Endothelial cell of umbilical vein (primary cell): ENCODE data around the gene PIEZO2. TPM values are rescaled to one million over a fixed set of nuclear protein-coding genes. Genes with fewer than 3 reads are reported as not detected.

Experiments used
- BruUV-seq: library from RNA; stranded (reverse); fragments of 400-500 nt; replicated peaks from 2 replicates; lab custom pipeline; 2021; lab: Mats Ljungman, UMichigan
- CTCF ChIA-PET: fragments of 300-600, 350-600 bp; sonication (Branson Sonifier 250); formaldehyde crosslinking; loops from one replicate; lab custom pipeline; 2021; ENCODE audit warnings: antibody characterized with exemption, inconsistent platforms; lab: Charles Lee
- POLR2A ChIA-PET: fragments of 300-600, 350-600 bp; sonication (Branson Sonifier 250); formaldehyde crosslinking; loops from one replicate; lab custom pipeline; 2021; ENCODE audit warnings: antibody characterized with exemption, inconsistent platforms; lab: Charles Lee
- DNase-seq: peaks from one replicate; pipeline ENCODE4 v3.0.0-alpha.2; 2011; ENCODE audit warnings: low read depth, low spot score
- FAIRE-seq: peaks from 2 replicates; lab custom pipeline; 2011; peaks lifted over from hg19 to GRCh38; lab: Jason Lieb, UNC
- H2AFZ ChIP-seq: 2 replicates; pipeline ENCODE4 v1.6.0; 2012; ENCODE audit warnings: low read depth, low read length, control low read depth, inconsistent platforms
- H3K27ac ChIP-seq: 2 replicates; pipeline ENCODE4 v1.5.1; 2011; ENCODE audit warnings: low read depth, mild to moderate bottlenecking, control low read depth, low read length, moderate library complexity; ENCODE audit not compliant: insufficient read depth
- H3K27me3 ChIP-seq, 2 experiments: 2 replicates each; pipeline versions ENCODE4 v1.6.0 to v1.6.1; 2011; ENCODE audit warnings: low read length in 2 of 2, mixed read lengths in 1 of 2; ENCODE audit not compliant: control insufficient read depth in 2 of 2, insufficient read depth in 2 of 2
- H3K36me3 ChIP-seq, 2 experiments: 2 replicates in 1 of 2; 3 replicates in 1 of 2; pipeline ENCODE4 v1.5.1; 2011; ENCODE audit warnings: low read length in 2 of 2, mild to moderate bottlenecking in 1 of 2, moderate library complexity in 1 of 2; ENCODE audit not compliant: control insufficient read depth in 2 of 2, insufficient read depth in 2 of 2; ENCODE audit errors: extremely low read depth in 1 of 2
- H3K4me1 ChIP-seq: 3 replicates; pipeline ENCODE4 v1.5.1; 2011; ENCODE audit warnings: mild to moderate bottlenecking, low read length; ENCODE audit not compliant: control insufficient read depth, insufficient read depth; ENCODE audit errors: extremely low read depth
- H3K4me2 ChIP-seq: 2 replicates; pipeline ENCODE4 v1.6.1; 2011; ENCODE audit warnings: low read length, control low read depth, mixed read lengths; ENCODE audit not compliant: insufficient read depth
- H3K4me3 ChIP-seq, 3 experiments: fragments of 200-600 bp in 1 of 3; sonication (generic), shearing (Covaris generic) in 1 of 3; replicated peaks in 1 of 3; 2 replicates each; pipeline ENCODE4 v1.5.1; 2011 to 2016; ENCODE audit warnings: control low read depth in 3 of 3, low read length in 3 of 3, mild to moderate bottlenecking in 2 of 3, inconsistent platforms in 1 of 3, low read depth in 1 of 3, moderate library complexity in 1 of 3; ENCODE audit not compliant: insufficient read depth in 1 of 3
- H3K79me2 ChIP-seq: 2 replicates; pipeline ENCODE4 v1.6.0; 2012; ENCODE audit warnings: low read length, inconsistent platforms; ENCODE audit not compliant: control insufficient read depth, insufficient read depth
- H3K9ac ChIP-seq: replicated peaks from 2 replicates; pipeline ENCODE3; 2011; ENCODE audit warnings: low read length, control low read depth; ENCODE audit not compliant: insufficient read depth; ENCODE audit errors: extremely low read depth
- H3K9me1 ChIP-seq: replicated peaks from 3 replicates; pipeline ENCODE4 v1.6.0; 2011; ENCODE audit warnings: mild to moderate bottlenecking, low read length; ENCODE audit not compliant: control insufficient read depth, insufficient read depth; ENCODE audit errors: extremely low read depth
- H3K9me3 ChIP-seq: replicated peaks from 2 replicates; pipeline ENCODE4 v1.5.1; 2012; ENCODE audit warnings: low read length, inconsistent platforms; ENCODE audit not compliant: control insufficient read depth, insufficient read depth
- H4K20me1 ChIP-seq: replicated peaks from 2 replicates; pipeline ENCODE3; 2011; ENCODE audit warnings: mild to moderate bottlenecking, low read length; ENCODE audit not compliant: control insufficient read depth, insufficient read depth; ENCODE audit errors: extremely low read depth
- CTCF ChIP-seq, 2 donors: IDR thresholded peaks; 1 replicate in 1 of 2; 2 replicates in 1 of 2; pipeline ENCODE4 v1.5.1; 2011; ENCODE audit warnings: low read length in 2 of 2, mild to moderate bottlenecking in 2 of 2, moderate library complexity in 2 of 2, control low read depth in 1 of 2, inconsistent platforms in 1 of 2, low read depth in 1 of 2; ENCODE audit not compliant: insufficient read depth in 1 of 2; ENCODE audit errors: extremely low read depth in 1 of 2
- EZH2 ChIP-seq: IDR thresholded peaks from 2 replicates; pipeline ENCODE4 v1.6.1; 2012; ENCODE audit warnings: borderline replicate concordance, low read depth, mild to moderate bottlenecking, moderate library complexity, low read length, inconsistent platforms; ENCODE audit not compliant: severe bottlenecking
- FOS ChIP-seq: IDR thresholded peaks from 2 replicates; pipeline ENCODE4 v1.6.1; 2011; ENCODE audit warnings: mild to moderate bottlenecking, low read length, moderate library complexity, borderline replicate concordance; ENCODE audit not compliant: insufficient read depth
- GATA2 ChIP-seq: IDR thresholded peaks from 2 replicates; pipeline ENCODE4 v1.7.0; 2011; ENCODE audit warnings: low read depth, mild to moderate bottlenecking, moderate library complexity, mixed read lengths, low read length; ENCODE audit not compliant: insufficient read length, insufficient read depth
- JUN ChIP-seq: IDR thresholded peaks from 2 replicates; pipeline ENCODE4 v1.6.1; 2011; ENCODE audit warnings: borderline replicate concordance, low read depth; ENCODE audit not compliant: insufficient read length, insufficient read depth
- MAX ChIP-seq: IDR thresholded peaks from 2 replicates; pipeline ENCODE4 v1.6.1; 2011; ENCODE audit not compliant: insufficient read depth, insufficient read length
- MYC ChIP-seq: IDR thresholded peaks from one replicate; pipeline ENCODE4 v1.6.1; 2011; ENCODE audit warnings: mild to moderate bottlenecking, low read depth, low read length
- POLR2A ChIP-seq: IDR thresholded peaks from 2 replicates; pipeline ENCODE4 v1.6.1; 2012; ENCODE audit warnings: low read depth, mild to moderate bottlenecking, control low read depth, low read length
- POLR2AphosphoS5 ChIP-seq: IDR thresholded peaks from 2 replicates; pipeline ENCODE4 v1.6.1; 2012; ENCODE audit warnings: low read depth, mild to moderate bottlenecking, control low read depth, low read length, moderate library complexity; ENCODE audit not compliant: insufficient read depth
- dilution Hi-C: fragments of 300-500 bp; cut with MboI; formaldehyde crosslinking; loops from one replicate; pipeline ENCODE4 v1.15.0; 2019; ENCODE audit warnings: low sequenced_read_pairs; ENCODE audit not compliant: extremely low pct_ligation_motif_present
- intact Hi-C: fragments of 100-400 bp; cut with micrococcal nuclease; formaldehyde crosslinking; loops from one replicate; pipeline ENCODE4 v1.10.0; 2022
- polyA plus RNA-seq, 4 experiments: library from polyadenylated mRNA; depleted of rRNA in 3 of 4; stranded (reverse) in 3 of 4; unstranded in 1 of 4; fragments of >200 nt; gene quantifications; 2 replicates each; pipeline versions ENCODE4 v1.2.1 to v1.2.3, GENCODE V29; 2011 to 2012; ENCODE audit warnings: missing spikeins in 1 of 4
- total RNA-seq: library from RNA; stranded (reverse); gene quantifications from 2 replicates; pipeline ENCODE4 v1.2.3, GENCODE V29; 2021

Gene PIEZO2
- total and polyA plus RNA-seq, 2 donors (not counting 3 experiments of a cell fraction or from before 2014, with no cell fraction given), result 1.7 to 11.2 TPM

- CTCF ChIA-PET, result no interaction called here
- intact Hi-C loops (no loop called here), dilution Hi-C loops (no loop called here)
- DNase-seq, result no peak
- Histone ChIP-seq H3K36me3 (no peaks in the 10 kb centered on the region), H3K4me2 (no peak overlapping the region), H3K27me3 (no peaks in the 10 kb centered on the region), H3K9me3 (no peaks in the 10 kb centered on the region), H4K20me1 (no peaks in the 10 kb centered on the region), H3K9ac (no peak overlapping the region), H3K79me2 (no peaks in the 10 kb centered on the region), H3K27ac (no peak overlapping the region), H3K4me3 (no peak overlapping the region), H3K9me1 (no peaks in the 10 kb centered on the region), H2AFZ (no peak overlapping the region), H3K4me1 (no peaks in the 10 kb centered on the region)
- TF ChIP-seq EZH2 (no peak), MYC (no peak), POLR2A (no peak), JUN (no peak), FOS (no peak), CTCF (IDR thresholded peaks at IDR 0.05; ENCODE audit: extremely low read depth in 1 of 2, insufficient read depth in 1 of 2, low read depth in 1 of 2, low read length in 2 of 2) (no peak), POLR2AphosphoS5 (no peak), GATA2 (no peak), MAX (no peak)
- no peak for FAIRE-seq
- POLR2A ChIA-PET, result no interaction called here
- no TSS peak for BruUV-seq
Observed at GRCh38 chr18:10760986-10761385, 388.4 kb downstream of the PIEZO2 start.
